ENCODE results near the gene CPT1A.

The CPT1A gene

DNA sequence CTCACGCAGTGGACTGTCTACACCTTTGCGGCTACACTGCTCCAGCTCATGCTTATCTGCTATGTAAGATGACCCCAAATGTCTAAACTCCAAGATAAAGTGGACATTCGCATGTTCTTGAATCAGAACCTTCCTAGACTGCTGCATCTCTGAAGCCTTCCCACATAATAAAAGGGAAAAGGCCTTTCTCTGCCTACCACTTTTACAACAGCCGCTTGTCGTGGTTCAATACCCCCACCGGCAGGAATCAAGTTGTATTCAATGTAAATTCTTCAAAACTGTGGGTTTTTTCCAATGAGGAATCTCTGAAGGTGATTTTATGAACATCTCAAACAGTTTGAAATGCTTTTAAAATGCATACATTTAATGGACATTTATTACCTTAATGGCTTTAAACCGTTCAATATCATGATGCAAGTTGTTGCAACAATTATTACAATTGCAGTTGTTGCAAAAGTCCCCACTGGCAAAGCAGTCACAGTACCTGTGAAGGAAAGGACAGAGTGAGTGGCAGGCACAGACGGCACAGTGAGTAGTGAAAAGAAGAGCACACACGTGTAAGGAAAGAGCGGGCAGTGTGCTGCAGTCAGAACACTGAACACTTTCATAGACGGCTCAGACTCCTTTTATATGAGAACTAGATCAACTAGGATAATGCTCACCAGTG is 126.1 kb downstream of the CPT1A start:
- Histone ChIP-seq H3K36me3 (ENCODE audit: insufficient read depth, low read length) (no peaks in the 10 kb centered on the region; the same call in 1 of the 2 replicates), H3K4me3 (ENCODE audit: low read depth, low read length, poor library complexity, severe bottlenecking) (no peak overlapping the region), H3K27ac (ENCODE audit: low read depth, low read length, poor library complexity, severe bottlenecking) (no peak overlapping the region), H3K4me1 (ENCODE audit: insufficient read depth, low read length, severe bottlenecking) (no peaks in the 10 kb centered on the region), H3K79me2 (ENCODE audit: insufficient read depth, low read length) (no peaks in the 10 kb centered on the region), H3K9me3 (ENCODE audit: low read length) (peaks cover 8% of the 10 kb centered on the region; the same call in 1 of the 2 replicates), H3K4me2 (ENCODE audit: low read length) (no peak overlapping the region), H3K9ac (ENCODE audit: low read length) (no peak overlapping the region), H3F3A (ENCODE audit: insufficient read depth, low read length) (no peaks in the 10 kb centered on the region), H2AFZ (ENCODE audit: low read length) (no peak overlapping the region), H3K27me3 (ENCODE audit: insufficient read depth, low read length) (peaks cover 12% of the 10 kb centered on the region), H3K9me2 (ENCODE audit: low read depth, low read length) (no peaks in the 10 kb centered on the region), H4K20me1 (ENCODE audit: insufficient read depth, low read length) (no peaks in the 10 kb centered on the region)
- TF ChIP-seq EZH2 (IDR thresholded peaks at IDR 0.05; ENCODE audit: borderline replicate concordance, low read length): no peak
- TF ChIP-seq, protein P1, sequence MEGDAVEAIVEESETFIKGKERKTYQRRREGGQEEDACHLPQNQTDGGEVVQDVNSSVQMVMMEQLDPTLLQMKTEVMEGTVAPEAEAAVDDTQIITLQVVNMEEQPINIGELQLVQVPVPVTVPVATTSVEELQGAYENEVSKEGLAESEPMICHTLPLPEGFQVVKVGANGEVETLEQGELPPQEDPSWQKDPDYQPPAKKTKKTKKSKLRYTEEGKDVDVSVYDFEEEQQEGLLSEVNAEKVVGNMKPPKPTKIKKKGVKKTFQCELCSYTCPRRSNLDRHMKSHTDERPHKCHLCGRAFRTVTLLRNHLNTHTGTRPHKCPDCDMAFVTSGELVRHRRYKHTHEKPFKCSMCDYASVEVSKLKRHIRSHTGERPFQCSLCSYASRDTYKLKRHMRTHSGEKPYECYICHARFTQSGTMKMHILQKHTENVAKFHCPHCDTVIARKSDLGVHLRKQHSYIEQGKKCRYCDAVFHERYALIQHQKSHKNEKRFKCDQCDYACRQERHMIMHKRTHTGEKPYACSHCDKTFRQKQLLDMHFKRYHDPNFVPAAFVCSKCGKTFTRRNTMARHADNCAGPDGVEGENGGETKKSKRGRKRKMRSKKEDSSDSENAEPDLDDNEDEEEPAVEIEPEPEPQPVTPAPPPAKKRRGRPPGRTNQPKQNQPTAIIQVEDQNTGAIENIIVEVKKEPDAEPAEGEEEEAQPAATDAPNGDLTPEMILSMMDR (IDR thresholded peaks at IDR 0.05; ENCODE audit: low read length): no peak

DNA sequence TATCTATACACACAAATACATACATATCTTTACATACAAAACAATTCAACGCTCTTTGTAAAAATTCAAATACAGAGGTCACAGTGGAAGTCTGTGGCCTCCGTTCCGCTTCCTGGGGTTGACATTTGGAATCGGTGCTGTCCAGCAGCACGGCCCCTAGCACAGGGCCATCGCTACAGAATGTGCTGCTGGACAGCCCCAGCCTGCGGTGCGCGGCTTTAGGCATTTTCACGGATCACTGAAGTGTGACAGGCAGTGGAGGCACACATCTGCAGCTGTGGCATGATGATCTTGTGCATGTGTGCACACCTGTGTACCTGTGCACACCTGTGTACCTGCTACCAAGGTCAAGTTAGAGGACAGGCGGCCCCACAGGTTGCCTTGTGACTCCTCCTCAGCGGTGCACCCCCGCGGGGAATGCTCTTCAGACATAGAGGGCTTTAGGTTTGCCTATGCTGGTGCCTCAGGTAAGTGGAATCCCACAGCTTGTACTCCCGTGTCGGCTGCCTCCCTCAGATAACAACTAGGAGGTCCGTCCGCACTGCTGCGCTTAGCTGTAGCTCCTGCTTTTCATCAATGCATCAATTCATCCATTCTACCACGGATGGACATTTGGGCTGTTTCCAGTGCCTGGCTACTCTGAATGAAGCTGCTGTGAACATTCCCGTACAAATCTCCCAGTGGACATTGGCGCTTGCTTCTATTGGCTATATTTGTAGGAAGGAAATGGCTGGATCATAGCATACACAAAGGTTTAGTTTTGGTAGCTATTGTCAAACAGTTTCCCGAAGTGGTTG is 127.5 kb downstream of the CPT1A start:
- TF ChIP-seq EZH2 (IDR thresholded peaks at IDR 0.05; ENCODE audit: borderline replicate concordance, low read length): no peak
- TF ChIP-seq, protein P1 (IDR thresholded peaks at IDR 0.05; ENCODE audit: low read length): no peak
- Histone ChIP-seq H3K36me3 (ENCODE audit: insufficient read depth, low read length) (no peaks in the 10 kb centered on the region; the same call in 1 of the 2 replicates), H3K9ac (ENCODE audit: low read length) (no peak overlapping the region), H2AFZ (ENCODE audit: low read length) (no peak overlapping the region), H3K79me2 (ENCODE audit: insufficient read depth, low read length) (no peaks in the 10 kb centered on the region), H3K27me3 (ENCODE audit: insufficient read depth, low read length) (peaks cover 15% of the 10 kb centered on the region), H3K9me2 (ENCODE audit: low read depth, low read length) (no peaks in the 10 kb centered on the region), H4K20me1 (ENCODE audit: insufficient read depth, low read length) (no peaks in the 10 kb centered on the region), H3K4me2 (ENCODE audit: low read length) (no peak overlapping the region), H3K4me1 (ENCODE audit: insufficient read depth, low read length, severe bottlenecking) (no peaks in the 10 kb centered on the region), H3K4me3 (ENCODE audit: low read depth, low read length, poor library complexity, severe bottlenecking) (no peak overlapping the region), H3K9me3 (ENCODE audit: low read length) (peaks cover 2% of the 10 kb centered on the region; the same call in 1 of the 2 replicates), H3F3A (ENCODE audit: insufficient read depth, low read length) (no peaks in the 10 kb centered on the region), H3K27ac (ENCODE audit: low read depth, low read length, poor library complexity, severe bottlenecking) (no peak overlapping the region)

DNA sequence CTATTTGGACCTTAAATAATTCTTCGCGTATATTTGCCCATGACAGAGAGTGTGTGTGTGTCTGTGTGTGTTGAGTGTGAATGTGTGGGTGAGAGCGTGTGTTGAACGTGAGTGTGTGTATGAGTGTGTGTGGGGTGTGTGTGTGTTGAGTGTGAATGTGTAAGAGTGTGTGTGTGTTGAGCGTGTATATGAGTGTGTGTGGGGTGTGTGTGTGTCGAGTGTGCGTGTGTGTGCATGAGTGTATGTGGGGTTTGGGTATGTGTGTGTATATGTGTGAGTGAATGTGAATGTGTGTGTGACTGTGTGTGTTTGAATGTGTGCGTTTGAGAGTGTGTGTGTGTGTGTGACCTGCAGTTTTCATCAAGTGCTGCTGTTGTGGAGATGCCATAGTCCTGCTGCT is 130.6 kb downstream of the CPT1A start:
- Histone ChIP-seq H3K4me3 (ENCODE audit: low read depth, low read length, poor library complexity, severe bottlenecking) (no peak overlapping the region), H3K4me1 (ENCODE audit: insufficient read depth, low read length, severe bottlenecking) (no peaks in the 10 kb centered on the region), H2AFZ (ENCODE audit: low read length) (no peak overlapping the region), H3F3A (ENCODE audit: insufficient read depth, low read length) (no peaks in the 10 kb centered on the region), H3K79me2 (ENCODE audit: insufficient read depth, low read length) (no peaks in the 10 kb centered on the region), H3K27ac (ENCODE audit: low read depth, low read length, poor library complexity, severe bottlenecking) (no peak overlapping the region), H3K9me3 (ENCODE audit: low read length) (no peaks in the 10 kb centered on the region), H3K9me2 (ENCODE audit: low read depth, low read length) (no peaks in the 10 kb centered on the region), H4K20me1 (ENCODE audit: insufficient read depth, low read length) (no peaks in the 10 kb centered on the region), H3K9ac (ENCODE audit: low read length) (no peak overlapping the region), H3K27me3 (ENCODE audit: insufficient read depth, low read length) (peaks cover 13% of the 10 kb centered on the region), H3K36me3 (ENCODE audit: insufficient read depth, low read length) (no peaks in the 10 kb centered on the region), H3K4me2 (ENCODE audit: low read length) (no peak overlapping the region)
- TF ChIP-seq, protein P1 (IDR thresholded peaks at IDR 0.05; ENCODE audit: low read length): no peak
- TF ChIP-seq EZH2 (IDR thresholded peaks at IDR 0.05; ENCODE audit: borderline replicate concordance, low read length): no peak
